GM18499 (cell line): Measurements from ENCODE around the gene FAM89A.
"Not testable (repeated sequence)": the region's sequence is repeated elsewhere in the genome, so short reads cannot be mapped to it uniquely, and the experiment has no call there.

Source experiments
- ATAC-seq: cut with Tn5 transposase; IDR thresholded peaks from one replicate; pipeline ENCODE4 v1.9.1; 2021; ENCODE audit warnings: moderate number of reproducible peaks; ENCODE audit not compliant: insufficient read depth, unreplicated experiment

FAM89A gene

DNA sequence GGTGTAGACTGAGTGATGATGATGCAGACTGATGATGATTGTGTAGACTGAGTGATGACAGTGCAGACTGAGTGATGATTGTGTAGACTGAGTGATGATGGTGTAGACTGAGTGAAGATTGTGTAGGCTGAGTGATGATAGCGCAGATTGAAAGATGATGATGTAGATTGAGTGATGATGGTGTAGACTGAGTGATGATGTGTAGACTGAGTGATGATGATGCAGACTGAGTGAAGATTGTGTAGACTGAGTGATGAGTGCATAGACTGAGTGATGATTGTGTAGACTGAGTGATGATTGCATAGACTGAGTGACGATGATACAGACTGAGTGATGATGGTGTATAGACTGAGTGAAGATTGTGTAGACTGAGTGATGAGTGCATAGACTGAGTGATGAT is 28.7 kb downstream of the FAM89A start:
- no peak for ATAC-seq

- ATAC-seq, result not testable (repeated sequence)
Observed at GRCh38 chr1:231007535-231007934, 32.5 kb downstream of the FAM89A start.

- no peak for ATAC-seq
Observed at GRCh38 chr1:231001892-231002291, 38.2 kb downstream of the FAM89A start.

DNA sequence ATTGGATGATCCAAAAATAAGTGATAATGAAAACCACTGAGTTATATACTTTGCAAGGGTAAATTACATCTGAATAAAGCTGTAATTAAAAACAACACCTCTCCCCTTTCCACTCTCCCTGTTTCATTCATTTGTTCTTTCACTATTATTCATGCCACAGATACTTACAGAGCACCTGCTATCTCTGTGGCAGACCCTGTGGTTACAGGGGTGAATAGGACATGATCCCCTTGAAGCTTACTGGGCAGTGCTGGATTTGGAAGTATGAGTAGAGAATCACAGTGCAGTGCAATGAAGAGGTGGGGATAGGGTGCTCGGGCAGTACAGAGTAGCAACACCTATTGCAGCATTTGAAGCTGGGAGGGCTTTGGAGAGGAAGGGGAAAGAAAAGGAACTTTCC is 39.4 kb downstream of the FAM89A start:
- ATAC-seq, result no peak

- ATAC-seq, result no peak
Observed at GRCh38 chr1:231000201-231000600, 39.9 kb downstream of the FAM89A start.

GRCh38 chr1:230994860-230995259 is 45.2 kb downstream of the FAM89A start:
- no peak for ATAC-seq

DNA sequence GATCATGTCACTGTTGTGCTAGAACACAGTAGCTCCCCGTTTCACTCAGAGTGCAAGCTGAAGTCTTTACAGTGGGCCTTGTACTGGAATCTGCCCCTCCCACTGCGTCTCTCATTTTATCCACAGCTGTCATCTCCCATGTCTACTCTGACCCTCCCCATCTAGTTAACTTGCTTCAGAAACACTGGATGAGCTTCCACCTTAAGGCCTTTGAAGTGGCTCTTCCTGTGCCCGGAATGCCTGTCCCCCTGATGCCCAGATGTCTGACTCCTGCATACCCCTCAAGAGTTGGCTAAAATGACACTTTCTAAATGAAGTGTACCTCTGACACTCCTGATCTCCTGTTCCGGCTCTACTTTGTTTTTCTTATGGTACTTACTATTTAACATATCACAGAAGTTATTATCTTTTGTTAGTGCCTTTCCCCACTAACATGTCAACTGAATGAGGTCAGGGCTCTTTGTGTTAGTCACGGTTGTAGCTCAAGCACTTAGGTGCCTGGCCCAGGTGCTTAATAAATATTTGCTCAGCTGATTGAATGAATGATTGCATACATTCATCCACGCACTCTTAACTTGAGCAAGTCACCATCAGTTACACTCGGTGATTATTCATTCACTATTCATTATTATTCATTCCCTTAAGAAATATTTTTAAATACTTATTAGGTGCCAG is 47.8 kb downstream of the FAM89A start:
- no peak for ATAC-seq

GRCh38 chr1:230987448-230987847 is 52.6 kb downstream of the FAM89A start:
- ATAC-seq, result no peak

- no peak for ATAC-seq
Observed at GRCh38 chr1:230986976-230987375, 53.1 kb downstream of the FAM89A start.

- no peak for ATAC-seq
Observed at GRCh38 chr1:230985711-230986110, 54.3 kb downstream of the FAM89A start.

DNA sequence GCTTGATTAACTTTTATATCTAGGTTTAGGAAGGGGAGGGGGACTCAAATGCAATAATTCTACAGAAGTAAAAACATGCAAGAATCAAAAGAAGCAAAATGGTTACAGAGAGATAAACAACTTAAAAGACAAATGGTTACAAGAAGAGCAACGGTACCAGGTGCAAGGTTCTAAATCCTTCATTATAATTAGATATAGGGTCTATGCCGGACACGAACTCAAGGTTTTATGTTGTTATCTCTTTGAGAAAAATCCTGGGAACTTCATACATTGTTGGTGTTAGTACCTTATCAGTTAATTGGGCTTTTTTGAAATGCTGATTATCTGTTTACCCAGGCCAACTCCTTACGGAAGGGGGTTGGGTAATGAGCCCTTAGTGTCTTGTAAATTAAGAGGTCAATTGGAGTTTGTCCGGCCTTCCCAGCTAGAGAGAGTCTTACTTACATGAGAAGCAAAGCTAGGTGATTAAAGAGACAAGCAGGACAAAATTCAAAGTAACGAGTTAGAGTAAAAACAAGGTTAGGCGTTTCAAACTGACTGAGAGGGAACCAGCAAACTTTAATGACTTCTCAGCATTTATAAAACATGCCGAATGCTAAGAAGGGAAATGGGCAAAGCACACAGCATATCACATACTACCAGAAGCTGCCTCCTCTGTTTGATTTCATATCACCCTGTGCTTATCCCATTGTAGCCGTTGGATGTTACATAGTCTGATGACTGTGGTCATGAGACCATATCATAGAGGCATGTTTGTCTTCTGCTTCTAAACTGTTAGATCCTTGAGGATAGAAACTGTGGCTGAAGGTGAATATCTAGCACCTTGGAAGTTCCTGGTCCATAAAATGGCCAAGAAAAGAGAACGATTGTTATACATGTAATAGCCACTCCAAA is 55.2 kb downstream of the FAM89A start:
- not testable (repeated sequence) for ATAC-seq

DNA sequence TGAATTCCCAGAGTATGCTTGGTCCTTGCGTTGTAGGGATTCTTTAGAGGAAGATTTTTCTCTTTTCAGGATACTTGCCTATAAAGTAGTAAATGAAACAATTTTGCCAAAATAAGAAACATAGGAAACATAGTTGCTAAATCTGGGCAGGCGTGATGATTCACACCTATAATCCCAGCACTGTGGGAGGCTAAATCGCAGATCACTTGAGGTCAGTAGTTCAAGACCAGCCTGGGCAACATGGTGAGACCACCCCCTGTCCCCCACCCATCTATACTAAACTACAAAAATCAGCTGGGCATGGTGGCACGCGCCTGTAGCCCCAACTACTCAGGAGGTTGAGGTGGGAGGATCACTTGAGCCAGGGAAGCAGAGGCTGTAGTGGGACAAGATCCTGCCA is 56.2 kb downstream of the FAM89A start:
- ATAC-seq, result no peak

GRCh38 chr1:230982696-230983095 is 57.4 kb downstream of the FAM89A start:
- no peak for ATAC-seq

DNA sequence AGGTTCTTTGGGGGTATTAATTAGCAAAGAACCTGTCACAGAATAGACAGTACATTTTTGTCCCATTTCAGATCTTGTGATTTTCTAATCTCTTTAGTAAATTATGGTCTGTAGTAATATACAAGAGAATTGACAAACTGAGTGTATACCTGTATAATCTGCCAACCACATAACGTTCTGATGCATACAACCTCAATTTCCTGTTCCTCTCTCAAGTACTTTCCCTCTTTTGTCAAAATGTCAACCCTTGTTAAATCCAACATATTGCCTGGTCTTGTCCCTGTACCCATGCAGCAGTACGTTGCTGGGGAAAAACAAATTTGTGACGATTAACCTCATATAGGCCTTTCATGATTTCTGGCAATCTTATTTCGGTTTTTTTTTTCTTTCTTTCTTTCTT is 60.1 kb downstream of the FAM89A start:
- no peak for ATAC-seq

DNA sequence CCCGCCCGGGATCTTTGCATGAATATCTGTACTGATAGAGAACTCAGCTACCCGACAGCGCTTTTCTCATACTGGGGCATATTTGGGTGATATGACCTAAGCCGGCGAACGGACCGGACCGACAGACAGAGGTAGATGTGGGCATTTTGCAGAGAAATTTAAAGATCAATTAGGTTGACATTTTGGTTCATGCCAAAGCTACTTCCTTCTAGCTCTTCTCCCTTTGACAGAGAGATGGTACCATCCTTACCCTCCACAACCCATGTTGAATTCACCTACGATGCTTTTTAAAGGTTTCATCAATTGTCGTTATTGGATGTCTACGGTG is 60.7 kb downstream of the FAM89A start:
- no peak for ATAC-seq

GRCh38 chr1:230978491-230979388 is 61.3 kb downstream of the FAM89A start, which contains the start of the genes ARV1 and TTC13:
ARV1 (plus strand) TSS chr1:230979094; CDS start chr1:230979106, 12 bp downstream.
TTC13 (minus strand) TSS chr1:230978861; CDS start chr1:230978830, 31 bp downstream.
- peak; percentile 76 for ATAC-seq

DNA sequence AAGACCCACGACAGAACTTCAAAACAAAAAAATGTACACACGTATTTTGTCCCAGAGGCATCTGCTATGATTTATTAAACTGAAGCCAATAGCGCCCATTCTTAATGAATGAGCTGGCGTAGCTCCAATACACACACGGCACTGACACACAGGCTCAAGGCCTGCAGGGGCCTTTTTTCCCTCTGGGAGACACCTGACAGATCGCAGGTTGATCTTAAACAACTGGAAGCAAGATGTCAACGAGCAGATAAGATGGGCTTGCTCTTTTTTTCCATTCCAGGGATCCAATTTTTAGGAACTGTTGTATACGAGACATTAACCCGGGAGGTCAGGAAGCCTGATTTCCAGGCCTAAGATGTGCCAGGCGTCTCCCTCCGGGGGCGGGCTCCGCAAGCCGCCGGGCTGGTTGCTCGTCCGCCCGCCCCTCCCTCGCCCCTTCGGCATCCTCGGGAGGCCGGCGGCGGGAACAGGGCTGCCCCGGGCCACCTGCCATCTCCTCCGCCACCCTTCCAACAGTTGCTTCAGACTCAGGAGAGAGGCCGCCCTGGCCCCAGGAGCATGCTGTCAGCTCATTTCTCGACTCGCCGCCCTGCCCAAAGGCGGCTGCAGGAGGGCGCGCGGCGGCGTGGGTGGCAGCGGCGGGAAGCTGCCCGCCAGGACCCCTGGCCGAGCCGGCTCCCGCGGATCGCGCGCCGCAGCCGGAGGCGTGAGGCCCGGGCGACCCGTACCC is 62.1 kb downstream of the FAM89A start:
- no peak for ATAC-seq

- ATAC-seq, result no peak
Observed at GRCh38 chr1:230976825-230977747, 63.0 kb downstream of the FAM89A start.

DNA sequence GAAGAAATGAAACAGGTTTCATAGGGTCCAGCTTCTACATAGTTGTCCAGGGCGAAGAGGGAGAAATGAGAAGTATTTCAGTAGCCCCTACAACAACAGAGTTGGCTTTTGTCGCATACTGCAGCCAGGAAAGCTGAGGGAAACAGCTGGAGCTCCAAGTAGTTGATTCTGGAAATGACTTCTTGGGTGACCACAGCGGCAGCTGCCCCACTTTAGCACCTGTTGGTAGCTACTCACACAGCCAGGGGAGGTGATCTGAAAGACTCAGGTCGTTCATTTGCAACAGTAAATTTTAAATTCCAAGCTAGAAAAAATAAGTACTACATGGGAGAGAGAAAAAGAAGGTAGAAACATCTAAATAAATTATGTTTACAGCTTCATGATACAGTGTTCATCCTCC is 63.7 kb downstream of the FAM89A start:
- no peak for ATAC-seq
